HEK293 (cell line): ENCODE measurements around the gene XPR1.

Experiments
- CTCF ChIP-seq: fragments of 450-650 bp; formaldehyde crosslinking; IDR thresholded peaks from 2 replicates; pipeline ENCODE4 v1.5.1; 2016; ENCODE audit warnings: missing biosample characterization, missing genetic modification characterization
- GFI1B ChIP-seq: fragments of 450-650 bp; formaldehyde crosslinking; IDR thresholded peaks from 2 replicates; pipeline ENCODE4 v1.5.1; 2016; ENCODE audit warnings: missing biosample characterization, missing genetic modification characterization
- HOXA7 ChIP-seq: sonication (generic); formaldehyde crosslinking; IDR thresholded peaks from 2 replicates; pipeline ENCODE4 v1.8.1; 2022; ENCODE audit warnings: missing genetic modification reagents, borderline replicate concordance
- HOXC10 ChIP-seq: sonication (generic); formaldehyde crosslinking; IDR thresholded peaks from 2 replicates; pipeline ENCODE4 v1.8.1; 2023; ENCODE audit warnings: mild to moderate bottlenecking, missing genetic modification reagents
- REST ChIP-seq: fragments of 450-650 bp; formaldehyde crosslinking; IDR thresholded peaks from 2 replicates; pipeline ENCODE4 v1.5.1; 2016; ENCODE audit warnings: missing biosample characterization, missing genetic modification characterization
- SCRT1 ChIP-seq: fragments of 450-650 bp; formaldehyde crosslinking; IDR thresholded peaks from 2 replicates; pipeline ENCODE4 v1.5.1; 2016; ENCODE audit warnings: missing biosample characterization, missing genetic modification characterization, borderline replicate concordance
- SP2 ChIP-seq: fragments of 450-650 bp; formaldehyde crosslinking; IDR thresholded peaks from 2 replicates; pipeline ENCODE4 v1.5.1; 2016; ENCODE audit warnings: missing biosample characterization, missing genetic modification characterization
- YY1 ChIP-seq: fragments of 450-650 bp; formaldehyde crosslinking; IDR thresholded peaks from 2 replicates; pipeline ENCODE4 v1.5.1; 2018; ENCODE audit warnings: missing biosample characterization, missing genetic modification characterization
- ZBTB8A ChIP-seq: fragments of 450-650 bp; formaldehyde crosslinking; IDR thresholded peaks from 2 replicates; pipeline ENCODE4 v1.5.1; 2016; ENCODE audit warnings: missing biosample characterization, missing genetic modification characterization
- ZFP37 ChIP-seq: fragments of 450-650 bp; formaldehyde crosslinking; IDR thresholded peaks from 2 replicates; pipeline ENCODE4 v1.5.1; 2016; ENCODE audit warnings: missing biosample characterization, missing genetic modification characterization
- ZNF416 ChIP-seq: fragments of 450-650 bp; formaldehyde crosslinking; IDR thresholded peaks from 2 replicates; pipeline ENCODE4 v1.5.1; 2016; ENCODE audit warnings: missing biosample characterization, missing genetic modification characterization
- ZNF548 ChIP-seq: fragments of 450-650 bp; formaldehyde crosslinking; IDR thresholded peaks from 2 replicates; pipeline ENCODE4 v1.5.1; 2016; ENCODE audit warnings: missing biosample characterization, missing genetic modification characterization
- ZSCAN30 ChIP-seq: fragments of 450-650 bp; IDR thresholded peaks from 2 replicates; pipeline ENCODE4 v1.5.1; 2018; ENCODE audit warnings: missing biosample characterization, mild to moderate bottlenecking, missing genetic modification characterization, moderate library complexity

DNA sequence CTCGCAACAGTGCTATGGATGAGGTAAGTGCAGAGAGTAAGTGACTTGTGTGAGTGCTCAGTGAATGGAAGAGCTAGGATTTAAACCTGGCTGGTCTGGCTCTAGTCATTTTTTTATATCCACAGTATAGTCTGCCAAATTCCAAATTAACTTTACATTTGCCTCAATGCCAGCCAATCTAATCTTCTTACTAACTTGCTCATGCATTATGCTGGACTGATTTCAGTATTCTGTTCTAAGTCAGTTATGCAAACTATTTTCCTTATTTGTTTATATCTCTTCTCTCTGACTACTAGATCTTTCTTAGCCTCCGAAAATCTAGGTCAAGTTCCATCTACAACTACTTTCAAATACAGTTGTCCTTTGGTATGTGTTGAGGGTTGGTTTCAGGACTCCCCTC, 133.3 kb downstream of the XPR1 start:
- TF ChIP-seq CTCF (tag by site-specific recombination) = no peak
- TF ChIP-seq REST (tag by site-specific recombination) = no peak
- TF ChIP-seq ZBTB8A (tag by site-specific recombination) = no peak
- TF ChIP-seq ZFP37 (tag by site-specific recombination) = no peak
- TF ChIP-seq YY1 (tag by site-specific recombination) = no peak
- no peak for TF ChIP-seq HOXC10 (CRISPR knock-in tag)
- no peak for TF ChIP-seq ZNF548 (tag by site-specific recombination)
- TF ChIP-seq GFI1B = no peak
- TF ChIP-seq ZNF416 = no peak
- TF ChIP-seq ZSCAN30 (tag by site-specific recombination) = no peak
- TF ChIP-seq SCRT1 (tag by site-specific recombination) = no peak
- no peak for TF ChIP-seq SP2 (tag by site-specific recombination)
- TF ChIP-seq HOXA7 (CRISPR knock-in tag) = no peak
